A549 (cell line): ENCODE results near the gene TMEM123. TPM values are rescaled to one million over a fixed set of nuclear protein-coding genes. Genes with fewer than 3 reads are reported as not detected.

ENCODE experiments used
- ATAC-seq, 2 experiments: fragments of 200-7000 bp in 1 of 2; fragments of >200 bp in 1 of 2; cut with Nextera tagmentation in 1 of 2; cut with Tn5 transposase in 1 of 2; 3 replicates each; pipeline versions ENCODE4 v1.8.0 to v1.9.1; 2018 to 2020; ENCODE audit warnings: mild to moderate bottlenecking in 1 of 2, moderate library complexity in 1 of 2
- CTCF ChIA-PET: fragments of 300-600 bp; sonication (Branson Sonifier 250); formaldehyde crosslinking; extraction: SDS; loops from one replicate; lab custom pipeline; 2021; ENCODE audit warnings: antibody characterized with exemption, inconsistent platforms; lab: Yijun Ruan, JAX
- POLR2A ChIA-PET: fragments of 350-600 bp; formaldehyde crosslinking; extraction: SDS; loops from one replicate; lab custom pipeline; 2021; ENCODE audit warnings: antibody characterized with exemption, inconsistent platforms; lab: Yijun Ruan, JAX
- DNase-seq, 2 experiments: peaks; one replicate each; pipeline versions ENCODE4 v3.0.0 to v3.0.0-alpha.2; 2011 to 2016; ENCODE audit warnings: low read depth in 1 of 2, low spot score in 1 of 2
- FAIRE-seq: peaks from 2 replicates; lab custom pipeline; 2011; peaks lifted over from hg19 to GRCh38; lab: Jason Lieb, UNC
- H3K27ac ChIP-seq, 2 experiments: fragments of >200 bp; sonication (Bioruptor Twin); formaldehyde crosslinking; 3 replicates each; pipeline ENCODE4 v1.5.1; 2016 to 2017
- H3K4me1 ChIP-seq: fragments of >200 bp; sonication (Bioruptor Twin); formaldehyde crosslinking; 3 replicates; pipeline ENCODE4 v1.6.1; 2016
- H3K4me2 ChIP-seq: fragments of >200 bp; sonication (Bioruptor Twin); formaldehyde crosslinking; 3 replicates; pipeline ENCODE4 v1.6.1; 2016
- H3K4me3 ChIP-seq: fragments of >200 bp; sonication (Bioruptor Twin); formaldehyde crosslinking; 3 replicates; pipeline ENCODE4 v1.5.1; 2016
- H3K9me3 ChIP-seq: fragments of >200 bp; sonication (Bioruptor Twin); formaldehyde crosslinking; 3 replicates; pipeline ENCODE4 v1.6.1; 2016
- BHLHE40 ChIP-seq: IDR thresholded peaks from 2 replicates; pipeline ENCODE4 v1.6.1; 2012; ENCODE audit warnings: low read depth, low read length, inconsistent platforms
- CEBPB ChIP-seq, 2 experiments: fragments of >200 bp in 1 of 2; sonication (Bioruptor Twin) in 1 of 2; formaldehyde crosslinking in 1 of 2; IDR thresholded peaks; 2 replicates each; pipeline ENCODE4 v1.6.1; 2012 to 2016
- CTCF ChIP-seq: fragments of >200 bp; sonication (Bioruptor Twin); formaldehyde crosslinking; IDR thresholded peaks from 3 replicates; pipeline ENCODE4 v1.5.1; 2016
- E2F6 ChIP-seq: IDR thresholded peaks from 2 replicates; pipeline ENCODE4 v1.6.1; 2012; ENCODE audit warnings: low read depth, borderline replicate concordance
- EHF ChIP-seq: fragments of 250-450 bp; sonication (Bioruptor Pico); IDR thresholded peaks from 2 replicates; pipeline ENCODE4 v1.5.0; 2020; ENCODE audit warnings: mild to moderate bottlenecking
- FOSB ChIP-seq: fragments of 250-450 bp; sonication (Bioruptor Pico); IDR thresholded peaks from 2 replicates; pipeline ENCODE4 v1.5.0; 2020; ENCODE audit warnings: mild to moderate bottlenecking, moderate library complexity
- HOXA7 ChIP-seq: fragments of 250-450 bp; sonication (Bioruptor Pico); IDR thresholded peaks from 2 replicates; pipeline ENCODE4 v1.5.0; 2020; ENCODE audit warnings: mild to moderate bottlenecking, moderate library complexity
- POLR2A ChIP-seq: IDR thresholded peaks from 2 replicates; pipeline ENCODE4 v1.6.1; 2012; ENCODE audit warnings: mild to moderate bottlenecking, low read length
- POLR2AphosphoS2 ChIP-seq: conservative IDR thresholded peaks from 2 replicates; pipeline ENCODE4 v1.6.1; 2012; ENCODE audit warnings: low read length, improper control_type of control experiment, inconsistent platforms
- RAD21 ChIP-seq, 2 experiments: fragments of >200 bp in 1 of 2; sonication (Bioruptor Twin) in 1 of 2; formaldehyde crosslinking in 1 of 2; IDR thresholded peaks in 1 of 2; conservative IDR thresholded peaks in 1 of 2; 2 replicates in 1 of 2; 3 replicates in 1 of 2; pipeline ENCODE4 v1.6.1; 2012 to 2018; ENCODE audit warnings: inconsistent platforms in 1 of 2
- REST ChIP-seq: fragments of 200-600 bp; sonication (generic); IDR thresholded peaks from 2 replicates; pipeline ENCODE4 v1.6.1; 2016; ENCODE audit warnings: antibody characterized with exemption, mild to moderate bottlenecking, moderate library complexity
- SMC3 ChIP-seq: fragments of >200 bp; sonication (Bioruptor Twin); formaldehyde crosslinking; IDR thresholded peaks from 3 replicates; pipeline ENCODE4 v1.6.1; 2018; ENCODE audit warnings: inconsistent platforms
- TP53 ChIP-seq: fragments of 250-450 bp; sonication (Bioruptor Pico); IDR thresholded peaks from 2 replicates; pipeline ENCODE4 v1.5.0; 2021; ENCODE audit warnings: mild to moderate bottlenecking, moderate library complexity
- USF2 ChIP-seq: fragments of 450-650 bp; IDR thresholded peaks from 2 replicates; pipeline ENCODE4 v1.6.1; 2014; ENCODE audit warnings: antibody characterized with exemption
- ZNF302 ChIP-seq: fragments of 250-450 bp; sonication (Bioruptor Pico); IDR thresholded peaks from 2 replicates; pipeline ENCODE4 v1.9.0; 2021; ENCODE audit warnings: inconsistent platforms, mild to moderate bottlenecking, moderate library complexity
- ZSCAN20 ChIP-seq: fragments of 250-450 bp; sonication (Bioruptor Pico); IDR thresholded peaks from 2 replicates; pipeline ENCODE4 v1.8.0; 2022; ENCODE audit warnings: mild to moderate bottlenecking, moderate library complexity
- WGBS: methylation state at CpG from one replicate; pipeline ENCODE4 v1.1.6; 2017; ENCODE audit errors: missing lambda C conversion rate; 5-methylcytosine and 5-hydroxymethylcytosine counted together
- polyA plus RNA-seq, 4 experiments: library from polyadenylated mRNA; depleted of rRNA in 3 of 4; stranded (reverse); fragments of >200 nt; fragmentation: RNase III in 1 of 4; extraction: RNeasy Plus Mini Kit Qiagen cat#74134 plus additional on column Dnase treatment in 1 of 4; gene quantifications; 2 replicates in 3 of 4; 3 replicates in 1 of 4; pipeline ENCODE4 v1.2.3, GENCODE V29; 2011 to 2017

The TMEM123 gene
- polyA plus RNA-seq, 2 of the 4 experiments (the other 2 are of a cell fraction), result 199 to 458 TPM

GRCh38 chr11:102499151-102499550 lies 46.6 kb upstream of the TMEM123 start (continued):
- TF ChIP-seq ZNF302 (CRISPR knock-in tag) (no peak), ZSCAN20 (CRISPR knock-in tag) (no peak)

- peaks cover 30% of the 10 kb centered on the region for H3K4me1 ChIP-seq
- H3K9me3 ChIP-seq, result no peaks in the 10 kb centered on the region
- 96% methylated on average over 3 of the region's 4 CpGs for WGBS
- ATAC-seq (no peak), DNase-seq (no peak), FAIRE-seq (no peak)
- ChIA-PET CTCF (interaction anchor here (1.4 to 1.8 kb wide), 3 partner anchors 26 to 155 kb away, joined by 5 to 20 read pairs (median 16); no protein-coding TSS in a partner anchor), POLR2A (no interaction called here)
- H3K4me3 ChIP-seq, result no peak overlapping the region
- no peak overlapping the region for H3K27ac ChIP-seq
- no peak overlapping the region for H3K4me2 ChIP-seq
- TF ChIP-seq REST, result no peak
- no peak for TF ChIP-seq POLR2AphosphoS2
- TF ChIP-seq POLR2A, result no peak
- TF ChIP-seq USF2, result no peak
- no peak for TF ChIP-seq E2F6
These were observed 44.5 kb upstream of the TMEM123 start for GRCh38 chr11:102497061-102497460.

GRCh38 chr11:102495161-102496042 lies 42.8 kb upstream of the TMEM123 start:
- H3K27ac ChIP-seq, result peak overlapping the region; percentile 71 to 80
- POLR2A ChIA-PET, result no interaction called here

More at GRCh38 chr11:102495161-102496042, 42.8 kb upstream of the TMEM123 start:
- CTCF ChIA-PET, result interaction anchor here (0.6 to 1.8 kb wide), 38 partner anchors 11 to 212 kb away, joined by 3 to 20 read pairs (median 4); no protein-coding TSS in a partner anchor
- TF ChIP-seq EHF (no peak), BHLHE40 (no peak), HOXA7 (CRISPR knock-in tag) (no peak), TP53 (CRISPR knock-in tag) (no peak), POLR2A (no peak), RAD21 (conservative IDR thresholded peaks at IDR 0.05 in 1 of 2, IDR thresholded peaks at IDR 0.05 in 1 of 2) (peak; percentile 83 to 91), FOSB (CRISPR knock-in tag) (no peak), SMC3 (peak; percentile 90), CEBPB (IDR thresholded peaks at IDR 0.05) (peak; percentile 15 to 47; a peak in 1 of 4 replicates), CTCF (peak; percentile 69)
- H3K4me1 ChIP-seq, result peaks cover 36% of the 10 kb centered on the region
- H3K4me2 ChIP-seq, result peak overlapping the region; percentile 75
- 33% methylated on average over 12 of the region's 12 CpGs for WGBS
- DNase-seq, result peak; percentile 41 to 86
- peak; percentile 79 for FAIRE-seq
- ATAC-seq, result peak; percentile 81 to 85
- no peaks in the 10 kb centered on the region for H3K9me3 ChIP-seq
- no peak overlapping the region for H3K4me3 ChIP-seq
